Mononuclear cell (primary cell): Measurements from ENCODE around the gene MAP3K8. TPM values are rescaled to one million over a fixed set of nuclear protein-coding genes. Genes with fewer than 3 reads are reported as not detected.
A peak's percentile ranks its signal among the peaks of the same experiment; 100 is the strongest.

Experiments
- H3K27me3 ChIP-seq: 2 replicates; pipeline ENCODE4 v1.6.0; 2011; ENCODE audit warnings: low read length, control low read depth; ENCODE audit not compliant: insufficient read depth
- H3K4me1 ChIP-seq: 2 replicates; pipeline ENCODE4 v1.5.1; 2011; ENCODE audit warnings: mild to moderate bottlenecking, low read length, control low read depth; ENCODE audit not compliant: insufficient read depth
- H3K4me3 ChIP-seq: 2 replicates; pipeline ENCODE4 v1.5.1; 2011; ENCODE audit warnings: mild to moderate bottlenecking, low read length, moderate library complexity
- H3K9me3 ChIP-seq: 2 replicates; pipeline ENCODE4 v1.5.1; 2011; ENCODE audit warnings: low read depth, mild to moderate bottlenecking, control low read depth, low read length
- total RNA-seq: library from RNA; depleted of rRNA; stranded (reverse); fragments of >200 nt; gene quantifications from one replicate; pipeline ENCODE4 v1.2.3, GENCODE V29; 2012

Gene MAP3K8
- total RNA-seq: 88.9 TPM

- Histone ChIP-seq H3K4me3 (peak within 1 kb of the TSS; percentile 96), H3K27me3 (no peaks in the 10 kb centered on the region), H3K9me3 (no peaks in the 10 kb centered on the region), H3K4me1 (peaks cover 72% of the 10 kb centered on the region)
These were observed at the start of gene MAP3K8 for GRCh38 chr10:30433730-30434272. Gene MAP3K8 (plus strand): TSS chr10:30434184. CDS start chr10:30438939, 4,755 bp downstream.

- no peaks in the 10 kb centered on the region for H3K27me3 ChIP-seq
- no peak overlapping the region for H3K4me3 ChIP-seq
- H3K9me3 ChIP-seq: no peaks in the 10 kb centered on the region
- H3K4me1 ChIP-seq: peaks cover 6% of the 10 kb centered on the region
These were observed 49.2 kb upstream of the MAP3K8 start for GRCh38 chr10:30384701-30385201.

- Histone ChIP-seq H3K9me3 (no peaks in the 10 kb centered on the region), H3K4me1 (peaks cover 6% of the 10 kb centered on the region), H3K27me3 (no peaks in the 10 kb centered on the region), H3K4me3 (no peak overlapping the region)
These were observed 47.0 kb upstream of the MAP3K8 start for GRCh38 chr10:30386801-30387588.

GRCh38 chr10:30387646-30388243 lies 46.2 kb upstream of the MAP3K8 start:
- Histone ChIP-seq H3K9me3 (no peaks in the 10 kb centered on the region), H3K4me3 (no peak overlapping the region), H3K27me3 (no peaks in the 10 kb centered on the region), H3K4me1 (peaks cover 11% of the 10 kb centered on the region)

GRCh38 chr10:30389543-30389942 lies 44.4 kb upstream of the MAP3K8 start:
- H3K9me3 ChIP-seq: no peaks in the 10 kb centered on the region
- no peak overlapping the region for H3K4me3 ChIP-seq
- peaks cover 13% of the 10 kb centered on the region for H3K4me1 ChIP-seq
- no peaks in the 10 kb centered on the region for H3K27me3 ChIP-seq

GRCh38 chr10:30390207-30390606 lies 43.8 kb upstream of the MAP3K8 start:
- no peaks in the 10 kb centered on the region for H3K9me3 ChIP-seq
- peaks cover 13% of the 10 kb centered on the region for H3K4me1 ChIP-seq
- no peak overlapping the region for H3K4me3 ChIP-seq
- no peaks in the 10 kb centered on the region for H3K27me3 ChIP-seq

GRCh38 chr10:30391266-30391665 lies 42.7 kb upstream of the MAP3K8 start:
- no peak overlapping the region for H3K4me3 ChIP-seq
- H3K27me3 ChIP-seq: no peaks in the 10 kb centered on the region
- H3K9me3 ChIP-seq: no peaks in the 10 kb centered on the region
- H3K4me1 ChIP-seq: peaks cover 20% of the 10 kb centered on the region

GRCh38 chr10:30392564-30392990 lies 41.4 kb upstream of the MAP3K8 start:
- H3K4me3 ChIP-seq: no peak overlapping the region
- no peaks in the 10 kb centered on the region for H3K27me3 ChIP-seq
- no peaks in the 10 kb centered on the region for H3K9me3 ChIP-seq
- H3K4me1 ChIP-seq: peaks cover 27% of the 10 kb centered on the region

GRCh38 chr10:30396293-30396692 lies 37.7 kb upstream of the MAP3K8 start:
- Histone ChIP-seq H3K4me3 (no peak overlapping the region), H3K27me3 (no peaks in the 10 kb centered on the region), H3K4me1 (peaks cover 43% of the 10 kb centered on the region)

GRCh38 chr10:30396698-30397097 lies 37.3 kb upstream of the MAP3K8 start:
- Histone ChIP-seq H3K4me1 (peaks cover 43% of the 10 kb centered on the region), H3K4me3 (no peak overlapping the region), H3K27me3 (no peaks in the 10 kb centered on the region), H3K9me3 (no peaks in the 10 kb centered on the region)

More at GRCh38 chr10:30396293-30396692, 37.7 kb upstream of the MAP3K8 start:
- H3K9me3 ChIP-seq: no peaks in the 10 kb centered on the region

GRCh38 chr10:30398193-30398592 lies 35.8 kb upstream of the MAP3K8 start:
- no peaks in the 10 kb centered on the region for H3K9me3 ChIP-seq
- no peak overlapping the region for H3K4me3 ChIP-seq
- H3K27me3 ChIP-seq: no peaks in the 10 kb centered on the region

GRCh38 chr10:30398788-30399187 lies 35.2 kb upstream of the MAP3K8 start:
- no peak overlapping the region for H3K4me3 ChIP-seq
- no peaks in the 10 kb centered on the region for H3K27me3 ChIP-seq
- peaks cover 35% of the 10 kb centered on the region for H3K4me1 ChIP-seq

More at GRCh38 chr10:30398193-30398592, 35.8 kb upstream of the MAP3K8 start:
- H3K4me1 ChIP-seq: peaks cover 35% of the 10 kb centered on the region

GRCh38 chr10:30403494-30403893 lies 30.5 kb upstream of the MAP3K8 start:
- peaks cover 6% of the 10 kb centered on the region for H3K9me3 ChIP-seq
- H3K4me3 ChIP-seq: no peak overlapping the region
- H3K27me3 ChIP-seq: no peaks in the 10 kb centered on the region
- peaks cover 7% of the 10 kb centered on the region for H3K4me1 ChIP-seq

More at GRCh38 chr10:30398788-30399187, 35.2 kb upstream of the MAP3K8 start:
- H3K9me3 ChIP-seq: no peaks in the 10 kb centered on the region

- H3K27me3 ChIP-seq: no peaks in the 10 kb centered on the region
- H3K9me3 ChIP-seq: peaks cover 6% of the 10 kb centered on the region
- H3K4me3 ChIP-seq: no peak overlapping the region
- H3K4me1 ChIP-seq: no peaks in the 10 kb centered on the region
These were observed 29.4 kb upstream of the MAP3K8 start for GRCh38 chr10:30404540-30404939.

GRCh38 chr10:30411263-30411662 lies 22.7 kb upstream of the MAP3K8 start:
- Histone ChIP-seq H3K4me1 (peaks cover 20% of the 10 kb centered on the region), H3K4me3 (no peak overlapping the region), H3K9me3 (no peaks in the 10 kb centered on the region), H3K27me3 (no peaks in the 10 kb centered on the region)
